ENCODE measurements around the gene CNKSR1.

CNKSR1 gene

DNA sequence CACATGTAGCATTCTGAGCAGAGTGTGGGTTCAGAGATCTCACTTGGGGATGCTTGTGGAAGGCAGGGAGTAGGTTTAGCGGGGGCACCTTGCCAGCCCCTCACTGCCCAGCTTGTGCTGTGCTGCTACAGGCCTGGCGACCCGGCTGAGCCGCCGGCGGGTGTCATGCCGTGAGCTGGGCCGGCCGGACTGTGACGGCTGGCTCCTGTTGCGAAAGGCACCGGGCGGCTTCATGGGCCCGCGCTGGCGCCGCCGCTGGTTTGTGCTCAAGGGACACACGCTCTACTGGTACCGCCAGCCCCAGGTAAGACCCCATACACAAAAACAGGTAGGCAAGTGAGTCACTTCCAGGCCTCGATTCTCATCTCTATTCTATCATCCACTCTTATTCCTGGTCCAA is 7.6 kb downstream of the CNKSR1 start:
- no peak for DNase-seq (ENCODE audit: low spot score)

DNA sequence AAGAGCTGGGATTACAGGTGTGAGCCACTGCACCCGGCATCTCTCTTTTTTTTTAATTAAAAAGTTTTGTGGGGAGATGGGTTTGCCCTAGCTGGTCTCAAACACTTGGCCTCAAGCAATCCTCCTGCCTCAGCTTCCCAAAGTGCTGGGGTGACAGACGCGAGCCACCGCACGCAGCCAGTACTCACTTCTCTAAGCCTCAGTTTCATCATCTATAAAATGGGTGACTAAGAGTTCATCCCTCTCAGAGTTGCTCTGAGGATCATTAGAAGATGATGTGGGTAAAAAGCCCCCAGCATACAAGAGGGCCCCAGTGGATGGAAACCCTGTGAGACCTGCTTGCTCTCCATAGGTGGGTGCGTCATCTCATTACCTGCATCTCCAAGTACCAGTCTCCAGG is 10.6 kb downstream of the CNKSR1 start:
- DNase-seq (ENCODE audit: low spot score), result no peak

- no peak for DNase-seq (ENCODE audit: low spot score)
Measured at GRCh38 chr1:26188477-26188876, 11.2 kb downstream of the CNKSR1 start.

GRCh38 chr1:26189331-26189730 is 12.0 kb downstream of the CNKSR1 start:
- DNase-seq (ENCODE audit: low spot score), result no peak

DNA sequence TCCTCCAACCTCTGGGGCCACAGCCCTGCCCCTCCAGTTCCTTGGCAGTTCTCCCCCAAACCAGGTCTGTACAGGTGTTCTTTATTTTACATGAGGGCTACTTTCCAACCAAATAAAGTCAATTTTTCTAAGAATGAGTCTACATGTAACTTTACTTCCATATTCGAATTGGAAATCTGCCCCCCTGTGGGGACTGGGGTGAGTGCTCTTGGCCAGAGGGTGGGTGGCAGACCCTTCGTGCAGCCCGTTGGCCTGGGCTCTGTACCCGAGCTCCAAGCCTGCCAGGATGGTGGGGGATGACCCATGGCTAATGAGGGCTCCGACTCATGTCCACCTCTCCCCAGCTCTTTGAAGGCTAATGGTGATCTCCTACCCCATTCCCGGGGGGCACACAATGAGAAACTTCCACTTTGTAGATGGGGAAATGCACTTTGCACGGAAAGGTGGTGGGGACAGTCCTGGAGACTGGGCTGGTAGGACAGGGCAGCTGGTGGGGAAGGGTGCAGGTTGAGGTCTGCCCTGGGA is 12.5 kb downstream of the CNKSR1 start:
- DNase-seq (ENCODE audit: low spot score), result no peak

GRCh38 chr1:26190373-26190987 is 13.2 kb downstream of the CNKSR1 start, which contains the start of gene CATSPER4:
Gene CATSPER4 (plus strand): TSS chr1:26190602. CDS start chr1:26190628, 26 bp downstream.
- DNase-seq (ENCODE audit: low spot score), result no peak

GRCh38 chr1:26191739-26192138 is 14.4 kb downstream of the CNKSR1 start:
- DNase-seq (ENCODE audit: low spot score), result no peak

GRCh38 chr1:26195805-26196204 is 18.5 kb downstream of the CNKSR1 start:
- DNase-seq (ENCODE audit: low spot score), result no peak

DNA sequence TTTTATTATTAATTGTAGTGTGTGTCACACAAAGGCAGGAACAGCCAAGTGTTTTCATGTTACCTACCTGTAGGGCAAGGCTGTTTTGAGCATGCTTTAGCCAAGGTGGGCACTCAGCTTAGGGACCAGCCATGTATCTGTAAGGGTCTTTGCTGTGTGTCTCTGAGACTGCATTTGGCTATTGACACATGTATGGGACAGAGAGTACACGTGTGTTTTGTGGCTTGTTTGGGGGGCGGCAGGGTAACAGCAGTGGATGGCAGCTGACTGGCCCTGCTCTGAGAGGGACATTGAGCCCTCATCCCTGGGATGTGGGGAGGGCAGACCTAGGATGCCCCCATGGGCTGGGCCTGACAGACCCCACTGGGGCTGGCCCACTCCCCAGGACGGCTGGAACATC is 20.0 kb downstream of the CNKSR1 start:
- no peak for DNase-seq (ENCODE audit: low spot score)

DNA sequence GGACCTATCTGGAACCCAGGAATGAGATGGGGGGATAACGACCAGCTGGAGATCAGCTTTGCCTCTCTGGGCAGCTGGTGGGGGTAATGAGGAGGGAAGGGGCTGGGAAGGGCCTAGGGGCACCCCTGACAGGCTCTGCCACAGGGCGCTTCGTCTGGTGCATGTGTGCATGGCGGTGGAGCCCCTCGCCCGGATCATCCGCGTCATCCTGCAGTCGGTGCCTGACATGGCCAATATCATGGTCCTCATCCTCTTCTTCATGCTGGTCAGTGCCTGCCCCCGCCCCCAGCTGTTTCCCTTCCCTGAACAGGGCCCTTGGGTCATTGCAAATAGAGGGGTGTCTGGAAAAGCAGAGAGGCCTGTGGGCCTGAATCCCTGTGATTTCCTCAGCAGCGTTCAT is 20.5 kb downstream of the CNKSR1 start:
- no peak for DNase-seq (ENCODE audit: low spot score)

- DNase-seq (ENCODE audit: low spot score), result no peak
Measured at GRCh38 chr1:26200413-26200812, 23.1 kb downstream of the CNKSR1 start.

DNA sequence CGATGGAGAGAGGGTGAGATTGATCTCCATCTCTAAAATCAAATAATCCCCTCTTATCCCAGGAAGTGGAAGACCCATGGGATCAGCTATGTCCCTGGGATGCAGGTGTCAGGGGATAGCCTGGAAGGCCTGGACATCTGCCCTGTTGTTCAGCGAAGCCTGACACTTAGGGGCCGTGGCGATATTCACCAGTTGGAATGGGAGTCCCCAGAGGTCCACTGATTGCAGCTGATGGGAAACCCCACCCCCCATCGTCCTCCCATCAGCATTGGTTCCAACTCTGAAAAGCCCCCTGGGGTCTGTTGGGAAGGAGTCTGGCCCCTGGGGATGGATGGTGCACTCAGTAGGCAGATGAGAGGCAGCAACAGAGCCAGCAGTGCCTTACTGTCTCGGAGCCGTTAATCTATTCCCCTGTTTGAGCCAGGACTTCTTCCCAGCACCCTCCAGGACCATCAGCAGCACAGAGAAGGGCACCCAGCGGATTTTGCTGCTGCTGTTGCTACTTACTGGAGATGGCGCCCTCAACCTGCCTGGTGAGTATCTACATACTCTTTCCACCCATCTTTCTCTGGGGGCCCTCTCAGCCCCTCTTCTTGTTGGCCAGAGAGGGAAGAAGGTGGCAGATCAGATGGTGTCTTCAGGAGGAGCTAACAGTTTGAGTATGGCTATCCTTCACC is 26.5 kb downstream of the CNKSR1 start:
- DNase-seq (ENCODE audit: low spot score), result no peak

DNA sequence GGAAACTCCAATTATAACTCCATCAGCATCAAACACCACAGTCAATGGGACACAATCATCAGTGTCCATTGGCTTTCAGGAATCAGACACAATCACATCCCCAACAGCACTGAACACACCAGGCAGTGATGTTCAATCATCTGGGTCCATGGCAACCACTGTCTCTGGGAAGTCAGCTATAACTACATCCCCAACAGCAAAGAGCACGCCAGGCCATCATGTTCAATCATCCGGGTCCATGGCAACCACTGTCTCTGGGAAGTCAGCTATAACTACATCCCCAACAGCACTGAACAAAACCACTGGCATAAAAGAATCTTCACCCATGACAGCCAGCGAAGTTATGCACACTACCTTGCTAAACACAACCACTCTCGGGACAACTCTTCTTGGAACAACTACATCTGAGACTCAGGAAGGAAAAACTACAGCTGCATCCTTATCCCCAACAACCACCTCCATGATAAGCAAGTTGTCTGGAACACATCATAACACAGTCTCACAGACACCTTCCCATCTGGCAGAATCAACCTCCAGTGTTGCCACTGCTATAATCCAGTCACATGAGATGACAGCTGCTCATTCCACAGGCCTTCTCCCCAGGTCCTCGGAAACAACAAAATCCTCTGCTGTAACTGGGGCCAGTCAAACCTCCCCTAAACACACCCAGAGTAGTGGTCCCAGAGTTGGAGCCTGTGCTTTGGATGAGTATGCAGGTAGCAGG is 33.0 kb downstream of the CNKSR1 start:
- DNase-seq (ENCODE audit: low spot score), result no peak

DNA sequence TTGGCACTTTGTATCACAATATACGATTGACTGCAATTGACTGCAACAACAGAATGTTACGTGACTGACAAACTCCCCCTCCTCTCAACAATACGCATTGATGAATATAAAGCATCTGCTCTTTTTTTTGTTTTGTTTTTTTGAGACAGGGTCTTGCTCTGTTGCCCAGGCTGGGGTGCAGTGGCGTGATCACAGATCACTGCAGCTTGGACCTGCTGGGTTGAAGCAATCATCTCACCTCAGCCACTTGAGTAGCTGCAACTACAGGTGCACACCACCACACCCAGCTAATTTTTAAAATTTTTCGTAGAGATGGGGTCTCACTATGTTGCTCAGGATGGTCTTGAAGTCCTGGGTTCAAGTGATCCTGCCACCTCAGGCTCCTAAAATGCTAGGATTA is 35.4 kb downstream of the CNKSR1 start:
- DNase-seq (ENCODE audit: low spot score), result no peak

DNA sequence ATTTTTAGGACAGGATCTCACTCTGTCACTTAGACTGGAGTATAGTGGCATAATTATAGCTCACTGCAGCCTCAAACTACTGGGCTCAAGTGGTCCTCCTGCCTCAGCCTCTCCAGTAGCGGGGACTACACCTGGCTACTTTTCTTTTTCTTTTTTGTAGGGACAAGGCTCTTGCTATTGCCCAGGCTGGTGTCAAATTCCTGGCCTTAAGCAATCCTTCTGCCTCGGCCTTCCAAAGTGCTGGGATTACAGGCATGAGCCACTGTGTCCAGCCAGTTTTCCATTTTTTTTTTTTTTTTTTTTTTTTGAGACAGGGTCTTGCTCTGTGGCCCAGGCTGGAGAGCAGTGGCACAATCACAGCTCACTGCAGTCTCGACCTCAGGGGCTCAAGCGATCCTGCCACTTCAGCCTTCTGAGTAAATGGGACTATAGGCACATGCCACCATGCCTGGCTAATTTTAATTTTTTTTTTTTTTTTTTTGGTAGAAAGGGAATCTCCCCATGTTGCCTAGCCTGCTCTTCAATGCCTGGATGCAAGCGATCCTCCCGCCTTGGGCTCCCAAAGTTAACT is 36.1 kb downstream of the CNKSR1 start:
- no peak for DNase-seq (ENCODE audit: low spot score)

DNA sequence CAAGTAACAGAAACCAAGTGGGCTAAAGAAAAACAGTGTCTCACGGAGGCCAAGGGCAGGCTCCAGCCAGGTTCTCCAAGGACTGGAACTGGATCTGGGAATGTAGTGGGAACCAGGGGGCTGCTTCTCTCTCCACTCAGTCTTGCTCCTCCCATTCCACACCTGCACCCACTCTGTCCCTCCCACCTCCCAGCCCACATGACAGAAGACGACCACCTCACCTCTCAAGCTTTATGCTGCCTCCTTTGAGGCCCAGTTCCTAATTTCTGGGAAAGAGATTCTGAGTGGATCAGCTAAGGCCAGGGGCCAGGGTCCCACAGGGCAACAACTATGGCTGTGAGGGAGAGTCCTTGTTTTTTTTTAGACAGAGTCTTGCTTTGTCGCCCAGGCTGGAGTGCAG is 38.0 kb downstream of the CNKSR1 start:
- DNase-seq (ENCODE audit: low spot score), result no peak

DNA sequence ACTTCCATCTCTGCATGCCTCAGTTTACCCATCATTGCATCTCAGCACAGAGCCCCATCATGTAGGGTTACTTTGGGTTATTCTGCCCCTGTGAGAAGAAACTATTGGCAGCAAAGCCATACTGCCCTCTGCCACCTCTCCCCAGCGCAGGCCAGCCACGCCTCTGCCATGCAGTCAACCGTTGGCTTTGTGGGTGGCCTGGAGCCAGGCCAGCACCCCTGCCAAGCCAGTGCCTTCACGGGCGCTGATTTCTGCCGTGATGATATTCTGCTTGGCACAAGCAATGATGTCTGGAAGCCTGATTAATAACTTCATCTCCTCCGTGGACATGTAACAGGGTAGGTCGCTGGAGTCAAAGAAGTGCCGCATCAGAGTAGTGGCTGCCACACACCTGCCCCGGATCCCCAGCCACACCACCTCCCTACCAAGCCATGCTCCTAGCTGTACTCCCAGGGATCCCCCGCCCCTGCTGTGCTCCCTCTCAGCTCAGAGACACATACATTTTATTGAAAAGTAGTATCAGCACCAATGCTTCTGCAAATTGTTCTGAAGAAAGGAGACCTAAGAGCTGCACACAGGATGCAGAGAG is 41.7 kb downstream of the CNKSR1 start:
- no peak for DNase-seq (ENCODE audit: low spot score)

- DNase-seq (ENCODE audit: low spot score), result no peak
Measured at GRCh38 chr1:26220199-26220912, 43.1 kb downstream of the CNKSR1 start.

- DNase-seq (ENCODE audit: low spot score), result no peak
Measured at GRCh38 chr1:26221094-26221493, 43.8 kb downstream of the CNKSR1 start.

GRCh38 chr1:26224606-26225005 is 47.3 kb downstream of the CNKSR1 start:
- no peak for DNase-seq (ENCODE audit: low spot score)

GRCh38 chr1:26225033-26225831 is 47.9 kb downstream of the CNKSR1 start:
- DNase-seq (ENCODE audit: low spot score), result no peak
